ENCODE results near the gene RNF10.

DNA sequence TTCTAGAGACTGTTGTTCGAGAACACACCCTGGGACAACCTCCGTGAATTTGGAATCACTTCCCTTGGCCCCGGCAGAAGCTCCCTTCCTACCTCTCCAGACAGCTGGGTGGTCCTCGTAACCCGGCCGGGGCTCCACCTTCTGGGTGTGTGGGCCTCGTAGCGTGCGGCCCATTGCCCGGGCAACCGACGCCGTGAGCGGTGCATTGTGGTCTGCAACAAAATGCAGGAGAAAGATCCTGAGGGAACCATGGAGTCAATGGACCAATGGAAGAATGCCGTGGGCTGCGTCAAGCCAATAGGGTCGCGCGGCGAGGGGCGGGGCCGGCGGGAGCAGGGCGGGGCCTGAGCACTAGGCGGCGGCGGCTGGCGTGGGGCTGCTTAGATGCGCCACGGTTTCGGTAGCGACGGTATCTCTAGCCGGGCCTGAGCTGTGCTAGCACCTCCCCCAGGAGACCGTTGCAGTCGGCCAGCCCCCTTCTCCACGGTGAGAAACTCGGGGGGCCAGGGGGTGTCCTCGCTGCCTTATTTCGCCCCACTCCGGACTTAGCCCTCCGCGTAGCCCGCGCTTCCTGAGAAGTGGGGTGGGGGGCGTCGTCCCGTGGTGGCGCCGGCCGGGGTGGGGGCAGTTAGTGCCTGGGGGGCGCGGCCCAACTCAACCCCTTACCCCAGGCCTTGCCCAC, 38.3 kb upstream of the RNF10 start, which contains the start of gene DYNLL1:
- TF ChIP-seq GATA2 (IDR thresholded peaks at IDR 0.05; ENCODE audit: low read depth, low read length), result no peak
- TF ChIP-seq GATA3 (IDR thresholded peaks at IDR 0.05; ENCODE audit: low read depth, low read length), result no peak
